NCI-H446 (cell line): ENCODE results near the gene AURKB.
"Not testable (repeated sequence)": the region's sequence is repeated elsewhere in the genome, so short reads cannot be mapped to it uniquely, and the experiment has no call there.

Experiments used
- DNase-seq, 2 experiments: peaks; one replicate each; lab custom pipeline; 2025; lab: John Stamatoyannopoulos, UW

AURKB gene

DNA sequence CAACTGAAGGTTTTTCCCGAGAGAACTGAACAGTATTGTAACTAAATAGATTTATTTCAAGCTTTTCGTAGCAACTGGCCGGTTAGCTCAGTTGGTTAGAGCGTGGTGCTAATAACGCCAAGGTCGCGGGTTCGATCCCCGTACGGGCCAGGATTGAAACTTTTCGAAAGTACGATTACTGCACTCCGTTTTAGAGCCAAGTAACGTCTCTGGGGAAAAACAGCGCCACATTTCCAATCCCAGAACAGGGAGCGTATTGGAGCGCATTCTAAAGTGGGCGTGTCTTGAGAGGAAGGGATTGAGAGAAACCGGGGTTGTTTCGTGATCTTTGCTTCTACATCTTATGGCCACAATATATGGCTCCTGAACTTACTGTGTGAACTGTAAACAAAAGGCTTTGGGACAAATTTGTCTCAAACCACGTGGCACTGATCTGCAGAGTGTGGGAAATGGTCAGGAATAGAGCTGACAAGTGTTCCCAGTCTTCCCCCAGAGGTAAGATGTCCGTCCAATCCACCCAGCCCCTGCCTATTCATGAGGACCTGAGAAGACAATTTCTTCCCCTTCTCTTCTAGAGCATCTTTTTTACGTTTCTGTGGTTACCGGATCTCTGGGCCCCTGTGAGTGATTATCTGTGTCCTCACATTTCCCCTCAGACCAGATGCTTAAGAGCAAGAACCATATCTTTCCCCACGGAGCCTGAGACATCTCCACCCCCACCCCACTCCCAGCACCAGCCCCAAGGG, 22.7 kb downstream of the AURKB start:
- DNase-seq = peak; percentile 95 to 98

DNA sequence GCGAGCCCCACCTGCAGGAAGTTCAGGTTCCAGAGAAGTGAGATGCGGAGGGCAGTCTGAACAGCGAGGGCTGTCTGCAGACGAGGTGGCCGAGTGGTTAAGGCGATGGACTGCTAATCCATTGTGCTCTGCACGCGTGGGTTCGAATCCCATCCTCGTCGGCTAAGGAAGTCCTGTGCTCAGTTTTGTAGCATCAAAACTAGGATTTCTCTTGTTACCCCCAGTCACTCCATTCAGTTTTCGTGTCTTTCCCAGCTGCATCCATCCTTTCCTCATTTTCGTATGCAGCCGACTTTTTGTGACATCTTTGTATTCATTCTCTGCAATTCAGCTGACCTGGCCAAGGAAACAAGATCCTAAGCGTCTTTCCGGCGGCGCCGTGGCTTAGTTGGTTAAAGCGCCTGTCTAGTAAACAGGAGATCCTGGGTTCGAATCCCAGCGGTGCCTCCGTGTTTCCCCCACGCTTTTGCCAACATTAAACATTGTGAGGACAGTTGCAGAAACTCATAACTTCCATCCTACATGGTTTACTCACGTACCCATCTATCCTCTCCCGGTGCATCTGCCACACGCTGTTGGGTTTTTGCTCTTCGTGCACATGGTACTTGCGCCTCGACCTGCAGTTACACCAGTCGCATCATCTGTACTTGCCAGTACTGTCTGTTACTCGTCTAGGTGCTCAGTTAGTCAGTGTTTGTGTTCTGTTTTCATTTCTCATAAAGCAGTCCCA, 23.4 kb downstream of the AURKB start:
- DNase-seq = peak; percentile 95 to 96

GRCh38 chr17:8186446-8186786, 24.0 kb downstream of the AURKB start:
- DNase-seq = peak in 1 of 2 experiments; percentile 88

DNA sequence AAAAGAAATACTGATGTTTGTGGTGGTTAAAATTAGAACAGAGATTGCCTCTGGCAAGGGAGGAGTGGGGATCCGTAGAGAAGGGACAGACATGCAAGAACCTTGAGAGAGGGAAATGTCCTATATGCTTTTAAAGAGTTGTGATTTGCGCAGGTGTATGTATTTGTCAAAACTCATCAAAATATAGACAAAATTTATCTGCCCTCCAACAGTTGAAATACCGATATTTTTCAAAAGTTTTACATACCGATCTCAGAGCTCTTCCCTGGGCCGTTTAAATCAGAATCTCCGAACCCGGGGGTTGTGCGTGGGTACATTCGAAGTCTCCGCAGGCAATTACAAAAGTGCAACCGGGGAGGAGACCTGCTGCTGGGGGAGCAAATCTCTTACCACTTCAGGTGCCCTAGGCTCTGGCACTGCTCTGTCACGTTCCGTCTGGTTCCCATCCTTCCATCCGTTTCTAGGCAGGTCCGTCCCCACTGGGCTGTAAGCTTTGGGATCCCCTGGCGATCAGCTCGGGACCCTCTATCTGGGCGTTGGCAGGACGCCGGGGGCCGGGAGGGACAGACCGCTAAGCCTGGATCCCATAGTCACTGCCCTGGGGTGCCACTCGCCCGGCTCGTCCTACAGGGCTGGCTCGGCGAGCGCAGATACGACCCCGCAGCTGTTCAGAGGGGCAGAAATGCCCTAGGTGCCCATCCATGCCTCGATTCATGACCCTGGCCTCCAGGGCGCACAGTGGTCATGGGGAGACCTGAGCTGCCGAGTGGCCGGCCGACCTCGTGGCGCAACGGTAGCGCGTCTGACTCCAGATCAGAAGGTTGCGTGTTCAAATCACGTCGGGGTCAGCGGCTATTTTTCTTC, 24.6 kb downstream of the AURKB start:
- DNase-seq = peak; percentile 80 to 86

GRCh38 chr17:8176998-8177731, 33.2 kb downstream of the AURKB start:
- no peak for DNase-seq

DNA sequence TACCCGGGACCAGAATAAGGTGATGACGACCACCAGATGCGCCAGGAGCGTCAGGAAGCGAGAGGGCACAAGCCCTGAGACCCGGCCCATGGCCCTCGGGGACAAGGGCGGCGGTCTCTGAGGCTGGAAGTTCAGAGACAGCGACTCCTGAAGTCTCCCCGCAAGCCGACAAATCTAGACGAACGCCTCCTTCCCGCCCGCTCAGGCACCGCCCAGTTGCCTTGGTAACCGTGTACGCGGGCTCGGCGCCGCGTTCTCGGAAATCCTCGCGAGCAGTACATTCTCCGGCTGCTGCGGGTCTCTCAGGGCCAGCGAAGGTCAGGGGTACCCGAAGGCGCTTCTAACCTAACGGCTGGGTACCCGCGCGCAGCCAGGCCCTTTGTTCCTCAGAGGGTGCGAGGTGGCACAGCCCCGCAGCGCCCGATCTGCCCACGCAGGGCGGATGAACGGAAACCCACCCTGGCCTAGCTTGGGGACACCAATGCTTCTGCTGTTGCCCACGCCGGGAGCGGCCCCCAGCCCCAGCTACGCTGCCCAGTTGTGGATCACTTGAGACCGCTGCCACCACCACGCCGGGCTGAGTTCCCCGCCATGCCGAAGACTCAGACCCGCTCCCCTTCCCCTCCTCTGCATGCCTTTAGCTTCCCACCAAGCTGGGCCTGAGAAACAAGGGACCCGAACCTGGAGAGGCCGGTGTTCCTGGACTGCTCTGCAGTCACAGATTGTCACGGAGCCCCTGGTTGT, 34.0 kb downstream of the AURKB start, which contains the start of gene TMEM107:
Gene TMEM107, minus strand, starts transcription at position 184 of the 744 bp plus-strand sequence. Its CDS starts 94 bp downstream, at position 90.
- peak; percentile 50 to 85 for DNase-seq

- DNase-seq = no peak
Observed at GRCh38 chr17:8175795-8176196, 34.6 kb downstream of the AURKB start.

GRCh38 chr17:8173871-8174322, 36.5 kb downstream of the AURKB start:
- DNase-seq = no peak

DNA sequence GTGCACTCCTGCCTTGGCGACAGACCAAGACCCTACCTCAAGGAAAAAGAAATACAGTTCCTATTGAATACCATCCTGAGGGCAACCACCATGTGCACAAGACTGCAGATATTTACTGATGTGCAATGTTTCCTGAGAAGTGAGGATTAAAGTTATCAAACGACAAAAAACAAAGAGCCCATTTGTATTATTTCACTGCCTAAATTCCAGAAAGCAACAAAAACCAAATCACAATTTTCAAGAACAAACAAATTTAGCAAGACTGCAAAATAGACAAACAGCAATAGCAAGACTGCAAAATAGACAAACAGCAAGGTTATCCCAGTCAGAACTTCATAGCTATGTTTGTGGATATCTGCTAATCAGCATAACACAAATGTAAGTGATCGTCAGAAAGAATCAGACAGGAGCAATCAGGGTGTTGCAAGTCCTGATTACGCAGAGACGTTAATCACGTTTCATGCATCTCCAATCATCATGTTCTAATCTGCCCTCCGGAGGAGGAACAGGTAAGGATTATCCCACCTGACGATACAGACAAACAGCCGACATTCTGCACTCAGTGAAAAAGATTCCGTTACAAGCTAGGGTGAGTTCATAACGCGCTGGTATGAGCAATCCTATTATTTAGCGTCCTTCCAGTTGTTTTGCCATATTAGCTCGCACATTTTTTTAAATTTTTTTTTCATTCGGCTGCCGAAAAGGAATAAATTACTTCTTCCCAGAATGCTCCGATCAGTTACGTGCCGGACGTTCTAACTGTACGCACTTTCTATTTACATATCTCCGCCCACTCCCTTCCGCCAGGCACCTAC, 37.1 kb downstream of the AURKB start:
- peak; percentile 96 for DNase-seq

DNA sequence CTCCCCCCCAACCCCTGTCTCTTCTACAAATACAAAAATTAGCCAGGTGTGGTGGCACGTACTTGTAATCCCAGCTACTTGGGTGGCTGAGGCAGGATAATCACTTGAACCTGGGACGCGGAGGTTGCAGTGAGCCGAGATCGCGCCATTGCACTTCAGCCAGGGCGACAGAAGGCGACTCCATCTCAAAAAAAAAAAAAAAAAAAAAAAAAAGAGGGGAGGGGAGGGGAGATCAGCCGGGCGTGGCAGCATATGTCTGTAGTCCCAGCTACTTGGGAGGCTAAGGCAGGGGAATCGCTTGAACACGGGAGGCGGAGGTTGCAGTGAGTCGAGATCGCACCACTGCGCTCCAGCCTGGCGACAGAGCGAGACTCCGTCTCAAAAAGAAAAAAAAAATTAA, 40.2 kb downstream of the AURKB start:
- DNase-seq = not testable (repeated sequence)

DNA sequence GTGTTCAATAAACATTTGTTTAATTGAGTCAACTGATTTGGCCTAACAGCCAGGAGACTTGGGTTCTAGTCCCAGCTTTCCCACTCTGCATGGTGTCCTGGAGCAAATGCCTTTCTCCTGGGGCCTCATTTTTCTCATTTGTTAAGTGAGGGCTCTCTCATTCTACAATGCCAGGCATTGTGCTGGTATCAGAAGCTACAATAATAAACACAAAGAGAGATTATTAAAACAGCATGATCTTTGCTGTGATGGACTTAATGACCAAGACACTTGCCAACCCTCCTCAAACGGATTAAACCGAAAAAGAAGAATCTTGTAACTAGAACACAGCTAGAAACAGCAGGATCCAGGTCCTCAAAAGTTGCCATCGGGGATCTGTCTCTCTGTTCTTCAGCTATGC, 42.8 kb downstream of the AURKB start:
- no peak for DNase-seq

GRCh38 chr17:8166731-8167130, 43.6 kb downstream of the AURKB start:
- no peak for DNase-seq

GRCh38 chr17:8164815-8165131, 45.6 kb downstream of the AURKB start:
- DNase-seq = no peak

DNA sequence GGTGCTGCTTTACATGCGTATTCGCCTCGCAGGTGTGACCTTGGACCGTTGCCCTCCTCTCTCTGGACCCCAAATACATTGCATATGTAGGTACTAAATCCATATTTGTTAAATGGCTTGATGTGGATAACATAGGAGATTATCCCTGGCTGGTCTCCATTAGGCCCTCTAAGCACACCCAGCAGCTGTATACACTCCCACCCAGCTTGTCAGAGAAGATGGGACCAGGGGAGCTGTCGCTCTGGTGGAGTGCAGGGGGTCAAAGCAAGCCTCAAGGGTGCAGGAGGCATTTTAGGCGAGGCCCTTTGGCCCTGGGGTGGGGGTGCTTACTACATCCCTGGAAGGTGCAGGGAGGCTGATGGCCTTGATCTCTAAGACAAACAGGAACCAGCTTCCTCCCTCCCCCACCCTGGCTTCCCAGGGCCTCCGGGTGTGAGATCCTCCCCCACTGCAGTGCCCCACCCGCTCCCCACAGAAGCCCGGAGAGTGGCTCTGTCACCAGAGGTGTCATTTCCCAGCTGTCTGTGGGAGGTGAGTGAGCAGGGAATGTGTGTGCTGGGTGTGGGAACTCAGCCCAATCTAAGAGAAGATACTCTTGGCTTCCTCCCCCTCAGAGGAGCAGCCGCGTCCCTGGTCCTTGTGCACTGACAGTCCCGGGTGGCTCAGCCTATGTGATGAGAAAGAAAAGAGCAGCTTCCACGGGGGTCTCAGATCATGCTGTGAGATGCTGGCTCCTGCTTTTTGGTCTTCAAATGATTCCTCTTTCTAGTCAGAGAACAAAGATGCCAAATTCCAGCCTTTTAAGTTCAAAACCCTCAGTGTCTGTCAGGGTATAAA, 46.2 kb downstream of the AURKB start:
- DNase-seq = no peak

DNA sequence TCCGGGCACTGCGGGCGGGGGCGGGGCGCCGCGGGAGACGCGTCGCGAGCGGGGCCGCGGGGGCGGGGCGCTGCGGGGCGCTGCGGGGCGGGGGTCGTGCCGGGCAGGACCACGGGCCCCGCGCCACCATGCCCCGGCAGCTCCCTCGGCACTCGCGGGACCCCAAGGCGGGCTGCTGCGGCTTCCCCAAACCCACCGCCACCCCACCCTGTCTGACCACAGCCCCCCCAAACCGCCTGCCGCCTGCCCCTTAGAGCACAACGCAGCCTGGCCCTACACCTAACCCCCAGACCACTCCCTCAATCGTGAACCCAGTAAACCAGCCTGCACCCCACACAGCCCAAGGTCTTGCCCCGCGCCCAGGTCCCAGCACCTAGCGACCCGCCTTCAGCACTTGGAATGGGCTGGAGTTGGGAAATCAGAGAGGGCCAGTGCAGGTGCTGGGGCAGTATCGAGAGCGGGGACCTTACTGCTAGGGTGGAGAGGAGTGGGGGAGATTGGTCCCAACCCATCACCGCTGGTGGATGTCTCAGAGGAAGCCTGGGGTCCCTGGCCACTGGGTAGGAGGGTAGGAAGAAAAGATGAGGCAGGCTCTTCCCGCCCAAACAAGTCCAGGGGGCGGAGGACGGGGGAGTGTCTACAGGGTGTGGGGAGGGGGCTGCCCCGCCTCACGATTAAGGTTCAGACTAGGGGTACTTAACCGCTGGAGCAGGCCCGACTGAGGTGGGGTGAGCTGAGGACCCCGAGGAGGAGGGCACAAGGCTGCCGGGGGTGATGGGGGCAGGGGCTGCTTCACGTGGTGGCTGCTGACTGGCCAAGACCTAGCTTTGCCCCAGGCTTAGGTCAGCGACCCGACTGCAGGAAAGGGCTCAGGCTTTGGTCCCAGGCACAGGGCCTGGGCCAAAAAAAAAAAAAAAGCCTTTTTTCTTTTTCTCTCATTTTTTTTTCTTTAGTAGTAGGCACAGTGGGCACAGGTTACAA, 47.1 kb downstream of the AURKB start:
- no peak for DNase-seq

- DNase-seq = peak; percentile 30 to 70
Observed at GRCh38 chr17:8162233-8162996, 48.0 kb downstream of the AURKB start, which contains the start of gene VAMP2. TSS of gene VAMP2 (minus strand) at chr17:8162948. CDS start at chr17:8162879, 69 bp downstream.
